Peyer's patch (tissue), 4 donors: ENCODE results near the gene HOXA3. TPM values are rescaled to one million over a fixed set of nuclear protein-coding genes. Genes with fewer than 3 reads are reported as not detected.

ENCODE experiments used
- DNase-seq, 3 donors: peaks; one replicate each; pipeline ENCODE4 v3.0.0-alpha.2; 2017 to 2019
- H3K27ac ChIP-seq, 4 donors: fragments of 200-600 bp; sonication (generic); one replicate each; pipeline ENCODE4 v1.5.1; 2016 to 2019
- H3K27me3 ChIP-seq, 2 donors: fragments of 200-600 bp; sonication (generic); one replicate each; pipeline ENCODE4 v1.5.1; 2019
- H3K36me3 ChIP-seq, 3 donors: fragments of 200-600 bp; sonication (generic); one replicate each; pipeline ENCODE4 v1.5.1; 2016 to 2019
- H3K4me1 ChIP-seq, 4 donors: fragments of 200-600 bp; sonication (generic); one replicate each; pipeline ENCODE4 v1.5.1; 2016 to 2019
- H3K4me3 ChIP-seq, 4 donors: fragments of 200-600 bp; sonication (generic); 1 replicate in 3 of 4; 2 replicates in 1 of 4; pipeline ENCODE4 v1.5.1; 2016 to 2019; ENCODE audit warnings: mild to moderate bottlenecking in 1 of 4
- H3K9me3 ChIP-seq, 4 donors: fragments of 200-600 bp; sonication (generic); one replicate each; pipeline ENCODE4 v1.5.1; 2016 to 2019; ENCODE audit warnings: mild to moderate bottlenecking in 1 of 4
- CTCF ChIP-seq, 6 experiments: fragments of 450-650 bp in 4 of 6; fragments of 200-600 bp in 2 of 6; sonication (generic) in 1 of 6; IDR thresholded peaks; one replicate each; pipeline ENCODE4 v1.5.1; 2017 to 2019; ENCODE audit warnings: antibody characterized with exemption in 6 of 6, mild to moderate bottlenecking in 3 of 6, moderate library complexity in 1 of 6
- POLR2A ChIP-seq, 2 donors: fragments of 450-650 bp; IDR thresholded peaks; one replicate each; pipeline ENCODE4 v1.5.1; 2017; ENCODE audit warnings: antibody characterized with exemption in 2 of 2, mild to moderate bottlenecking in 2 of 2, moderate library complexity in 2 of 2
- total RNA-seq, 4 donors: library from RNA; depleted of rRNA; stranded (reverse); fragments of >200 nt; gene quantifications; one replicate each; pipeline ENCODE4 v1.1.0, GENCODE V29; 2016

The HOXA3 gene
- total RNA-seq, 4 donors from 2014 or later, result 6.7 to 21.2 (median 13.9) TPM

DNA sequence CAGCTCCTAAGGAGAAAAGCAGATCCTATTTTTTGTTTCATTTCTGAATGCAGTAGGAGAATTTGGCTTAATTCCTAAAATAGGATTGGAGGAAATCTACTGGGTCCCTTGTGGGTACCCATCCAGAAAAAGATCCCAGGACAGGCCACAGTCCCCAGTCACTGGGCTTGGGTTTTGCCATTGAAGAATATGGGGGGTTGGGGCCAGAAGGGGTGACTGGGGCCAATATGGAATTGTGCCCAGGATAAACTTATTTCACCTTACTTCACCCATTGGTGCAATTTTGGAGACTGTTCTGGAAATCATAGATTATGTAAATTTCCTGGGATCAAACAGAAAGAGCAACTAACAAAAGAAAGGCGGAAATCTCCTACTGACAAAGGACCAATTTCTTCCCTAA is 13.9 kb downstream of the HOXA3 start:
- DNase-seq, result peak in 1 of 3 donors; percentile 5
- H3K4me1 ChIP-seq, result peaks cover 0 to 52% (median 6%) of the 10 kb centered on the region in 4 donors
- no peaks in the 10 kb centered on the region for H3K27me3 ChIP-seq
- H3K9me3 ChIP-seq, result no peaks in the 10 kb centered on the region
- H3K36me3 ChIP-seq, result no peaks in the 10 kb centered on the region
- H3K27ac ChIP-seq, result peak overlapping the region; percentile 44 to 96 (median 80)
- no peak for TF ChIP-seq CTCF (IDR thresholded peaks at IDR 0.05)
- TF ChIP-seq POLR2A (IDR thresholded peaks at IDR 0.05), result no peak
- H3K4me3 ChIP-seq, result peak overlapping the region in 2 of 4 donors; percentile 58 to 75

- Histone ChIP-seq H3K4me3 (peak overlapping the region in 1 of 4 donors; percentile 75), H3K9me3 (no peaks in the 10 kb centered on the region), H3K27ac (peak overlapping the region; percentile 44 to 96 (median 80)), H3K36me3 (no peaks in the 10 kb centered on the region), H3K27me3 (no peaks in the 10 kb centered on the region), H3K4me1 (peaks cover 0 to 59% (median 6%) of the 10 kb centered on the region in 4 donors)
- TF ChIP-seq CTCF (IDR thresholded peaks at IDR 0.05) (no peak), POLR2A (IDR thresholded peaks at IDR 0.05) (no peak)
- DNase-seq, result no peak
Measured at GRCh38 chr7:27137640-27138315, 14.6 kb downstream of the HOXA3 start.

GRCh38 chr7:27134392-27134791 is 18.0 kb downstream of the HOXA3 start:
- H3K4me3 ChIP-seq, result no peak overlapping the region
- TF ChIP-seq POLR2A (IDR thresholded peaks at IDR 0.05) (no peak), CTCF (IDR thresholded peaks at IDR 0.05) (no peak)
- no peaks in the 10 kb centered on the region for H3K9me3 ChIP-seq
- H3K27me3 ChIP-seq, result no peaks in the 10 kb centered on the region
- peak in 1 of 3 donors; percentile 14 for DNase-seq
- peaks cover 0 to 65% (median 6%) of the 10 kb centered on the region in 4 donors for H3K4me1 ChIP-seq
- H3K36me3 ChIP-seq, result no peaks in the 10 kb centered on the region
- peak overlapping the region in 3 of 4 donors; percentile 40 to 96 (median 67) for H3K27ac ChIP-seq

DNA sequence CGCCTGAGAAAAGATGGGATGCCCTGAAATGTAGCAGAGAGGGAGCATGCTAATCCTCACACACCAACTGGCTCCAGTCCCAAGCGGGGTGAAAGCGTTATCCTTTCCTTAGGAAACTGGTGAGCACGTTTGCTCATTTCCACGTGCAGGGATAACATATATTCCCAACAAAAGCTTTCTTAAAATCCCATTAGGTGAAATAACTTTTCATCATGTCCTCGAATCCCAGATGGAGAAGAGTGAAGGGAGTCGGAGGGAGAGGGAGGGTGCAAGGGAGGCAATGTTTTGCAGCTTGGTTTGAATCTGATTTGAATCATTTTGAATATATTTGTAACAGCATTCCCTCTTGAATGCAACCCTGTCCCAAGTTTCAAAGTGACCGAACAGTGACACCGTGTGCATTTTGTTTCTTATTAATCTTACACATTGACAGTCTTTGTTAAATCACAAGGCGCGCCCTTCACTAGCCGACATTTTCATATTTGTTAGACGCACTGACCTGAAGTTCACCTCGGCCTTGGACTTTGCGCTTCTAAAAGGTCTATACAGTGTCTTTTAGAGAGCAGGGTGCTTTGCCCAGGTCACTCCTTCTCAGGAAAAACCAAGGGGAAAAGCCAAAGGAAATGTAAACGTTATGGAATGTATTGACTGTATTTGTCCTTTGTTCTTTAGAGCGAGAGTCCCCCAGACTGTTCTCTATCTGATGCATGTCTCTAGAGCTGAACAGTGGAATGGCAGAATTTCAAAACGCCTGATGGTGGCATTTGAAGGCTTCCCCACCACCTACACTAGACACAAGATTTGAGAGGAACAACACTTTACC is 18.8 kb downstream of the HOXA3 start:
- Histone ChIP-seq H3K4me3 (no peak overlapping the region), H3K27ac (peak overlapping the region in 3 of 4 donors; percentile 40 to 96 (median 67)), H3K27me3 (no peaks in the 10 kb centered on the region), H3K9me3 (no peaks in the 10 kb centered on the region), H3K4me1 (peaks cover 0 to 65% (median 8%) of the 10 kb centered on the region in 4 donors), H3K36me3 (no peaks in the 10 kb centered on the region)
- TF ChIP-seq POLR2A (IDR thresholded peaks at IDR 0.05) (no peak), CTCF (IDR thresholded peaks at IDR 0.05) (no peak)
- DNase-seq, result peak; percentile 12 to 71 (median 53)

GRCh38 chr7:27132978-27133377 is 19.4 kb downstream of the HOXA3 start:
- no peaks in the 10 kb centered on the region for H3K36me3 ChIP-seq

More at GRCh38 chr7:27132978-27133377, 19.4 kb downstream of the HOXA3 start:
- H3K27me3 ChIP-seq, result no peaks in the 10 kb centered on the region
- TF ChIP-seq CTCF (IDR thresholded peaks at IDR 0.05) (no peak), POLR2A (IDR thresholded peaks at IDR 0.05) (no peak)
- H3K4me1 ChIP-seq, result peaks cover 0 to 66% (median 8%) of the 10 kb centered on the region in 4 donors
- H3K27ac ChIP-seq, result peak overlapping the region in 2 of 4 donors; percentile 17 to 96
- no peak for DNase-seq
- H3K9me3 ChIP-seq, result no peaks in the 10 kb centered on the region
- no peak overlapping the region for H3K4me3 ChIP-seq
